ENCODE results near the gene LRP6. TPM values are rescaled to one million over a fixed set of nuclear protein-coding genes. Genes with fewer than 3 reads are reported as not detected.

The LRP6 gene
- total and polyA plus RNA-seq, 2 experiments from 2014 or later, result 29.1 to 73.8 TPM

GRCh38 chr12:12167847-12168246 is 99.0 kb downstream of the LRP6 start (continued):
- TF ChIP-seq, protein P1, sequence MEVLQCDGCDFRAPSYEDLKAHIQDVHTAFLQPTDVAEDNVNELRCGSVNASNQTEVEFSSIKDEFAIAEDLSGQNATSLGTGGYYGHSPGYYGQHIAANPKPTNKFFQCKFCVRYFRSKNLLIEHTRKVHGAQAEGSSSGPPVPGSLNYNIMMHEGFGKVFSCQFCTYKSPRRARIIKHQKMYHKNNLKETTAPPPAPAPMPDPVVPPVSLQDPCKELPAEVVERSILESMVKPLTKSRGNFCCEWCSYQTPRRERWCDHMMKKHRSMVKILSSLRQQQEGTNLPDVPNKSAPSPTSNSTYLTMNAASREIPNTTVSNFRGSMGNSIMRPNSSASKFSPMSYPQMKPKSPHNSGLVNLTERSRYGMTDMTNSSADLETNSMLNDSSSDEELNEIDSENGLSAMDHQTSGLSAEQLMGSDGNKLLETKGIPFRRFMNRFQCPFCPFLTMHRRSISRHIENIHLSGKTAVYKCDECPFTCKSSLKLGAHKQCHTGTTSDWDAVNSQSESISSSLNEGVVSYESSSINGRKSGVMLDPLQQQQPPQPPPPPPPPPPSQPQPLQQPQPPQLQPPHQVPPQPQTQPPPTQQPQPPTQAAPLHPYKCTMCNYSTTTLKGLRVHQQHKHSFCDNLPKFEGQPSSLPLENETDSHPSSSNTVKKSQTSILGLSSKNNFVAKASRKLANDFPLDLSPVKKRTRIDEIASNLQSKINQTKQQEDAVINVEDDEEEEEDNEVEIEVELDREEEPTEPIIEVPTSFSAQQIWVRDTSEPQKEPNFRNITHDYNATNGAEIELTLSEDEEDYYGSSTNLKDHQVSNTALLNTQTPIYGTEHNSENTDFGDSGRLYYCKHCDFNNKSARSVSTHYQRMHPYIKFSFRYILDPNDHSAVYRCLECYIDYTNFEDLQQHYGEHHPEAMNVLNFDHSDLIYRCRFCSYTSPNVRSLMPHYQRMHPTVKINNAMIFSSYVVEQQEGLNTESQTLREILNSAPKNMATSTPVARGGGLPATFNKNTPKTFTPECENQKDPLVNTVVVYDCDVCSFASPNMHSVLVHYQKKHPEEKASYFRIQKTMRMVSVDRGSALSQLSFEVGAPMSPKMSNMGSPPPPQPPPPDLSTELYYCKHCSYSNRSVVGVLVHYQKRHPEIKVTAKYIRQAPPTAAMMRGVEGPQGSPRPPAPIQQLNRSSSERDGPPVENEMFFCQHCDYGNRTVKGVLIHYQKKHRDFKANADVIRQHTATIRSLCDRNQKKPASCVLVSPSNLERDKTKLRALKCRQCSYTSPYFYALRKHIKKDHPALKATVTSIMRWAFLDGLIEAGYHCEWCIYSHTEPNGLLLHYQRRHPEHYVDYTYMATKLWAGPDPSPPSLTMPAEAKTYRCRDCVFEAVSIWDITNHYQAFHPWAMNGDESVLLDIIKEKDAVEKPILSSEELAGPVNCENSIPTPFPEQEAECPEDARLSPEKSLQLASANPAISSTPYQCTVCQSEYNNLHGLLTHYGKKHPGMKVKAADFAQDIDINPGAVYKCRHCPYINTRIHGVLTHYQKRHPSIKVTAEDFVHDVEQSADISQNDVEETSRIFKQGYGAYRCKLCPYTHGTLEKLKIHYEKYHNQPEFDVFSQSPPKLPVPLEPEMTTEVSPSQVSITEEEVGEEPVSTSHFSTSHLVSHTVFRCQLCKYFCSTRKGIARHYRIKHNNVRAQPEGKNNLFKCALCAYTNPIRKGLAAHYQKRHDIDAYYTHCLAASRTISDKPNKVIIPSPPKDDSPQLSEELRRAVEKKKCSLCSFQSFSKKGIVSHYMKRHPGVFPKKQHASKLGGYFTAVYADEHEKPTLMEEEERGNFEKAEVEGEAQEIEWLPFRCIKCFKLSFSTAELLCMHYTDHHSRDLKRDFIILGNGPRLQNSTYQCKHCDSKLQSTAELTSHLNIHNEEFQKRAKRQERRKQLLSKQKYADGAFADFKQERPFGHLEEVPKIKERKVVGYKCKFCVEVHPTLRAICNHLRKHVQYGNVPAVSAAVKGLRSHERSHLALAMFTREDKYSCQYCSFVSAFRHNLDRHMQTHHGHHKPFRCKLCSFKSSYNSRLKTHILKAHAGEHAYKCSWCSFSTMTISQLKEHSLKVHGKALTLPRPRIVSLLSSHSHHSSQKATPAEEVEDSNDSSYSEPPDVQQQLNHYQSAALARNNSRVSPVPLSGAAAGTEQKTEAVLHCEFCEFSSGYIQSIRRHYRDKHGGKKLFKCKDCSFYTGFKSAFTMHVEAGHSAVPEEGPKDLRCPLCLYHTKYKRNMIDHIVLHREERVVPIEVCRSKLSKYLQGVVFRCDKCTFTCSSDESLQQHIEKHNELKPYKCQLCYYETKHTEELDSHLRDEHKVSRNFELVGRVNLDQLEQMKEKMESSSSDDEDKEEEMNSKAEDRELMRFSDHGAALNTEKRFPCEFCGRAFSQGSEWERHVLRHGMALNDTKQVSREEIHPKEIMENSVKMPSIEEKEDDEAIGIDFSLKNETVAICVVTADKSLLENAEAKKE (CRISPR knock-in tag; IDR thresholded peaks at IDR 0.05), result no peak
- TF ChIP-seq POLR2AphosphoS5 (IDR thresholded peaks at IDR 0.05; ENCODE audit: low read depth) (no peak), ZNF331 (CRISPR knock-in tag; IDR thresholded peaks at IDR 0.05; ENCODE audit: low read depth) (no peak), ZNF114 (CRISPR knock-in tag; IDR thresholded peaks at IDR 0.05) (no peak), CTCF (conservative IDR thresholded peaks at IDR 0.05; ENCODE audit: low read depth in 2 of 2) (no peak), JUNB (IDR thresholded peaks at IDR 0.05; ENCODE audit: unreplicated experiment) (no peak)

- peaks cover 65% of the 10 kb centered on the region for H3K79me2 ChIP-seq (replicated peaks; ENCODE audit: insufficient read depth)
- Mint-ChIP-seq H3K4me3 (no peak overlapping the region), H3K9me3 (no peaks in the 10 kb centered on the region), H3K4me1 (peaks cover 15% of the 10 kb centered on the region; the same call in 2 of the 3 replicates), H3K36me3 (ENCODE audit: low read depth) (peaks cover 20% of the 10 kb centered on the region), H3K27ac (no peak overlapping the region), H3K27me3 (ENCODE audit: insufficient read depth, low read depth, poor library complexity) (peaks cover 6% of the 10 kb centered on the region)
- 0 out of 2 replicates have a peak, but pooled peaks cover 7% of the 10 kb centered on the region for H4K20me1 ChIP-seq (replicated peaks; ENCODE audit: insufficient read depth)
- no peak for DNase-seq (ENCODE audit: low spot score)
- ATAC-seq, result no peak
- no peak overlapping the region for H3K4me3 ChIP-seq
- no peaks in the 10 kb centered on the region for H3K9me2 ChIP-seq (ENCODE audit: insufficient read depth)
- no peak overlapping the region for H3K4me2 ChIP-seq
- no peaks in the 10 kb centered on the region for H3F3A ChIP-seq (replicated peaks; ENCODE audit: low read depth)
- H3K27ac ChIP-seq (ENCODE audit: low read depth), result peak overlapping the region; percentile 51; the same call in 1 of the 2 replicates
- H2AFZ ChIP-seq, result no peak overlapping the region
- H3K4me1 ChIP-seq (ENCODE audit: insufficient read depth), result peaks cover 3% of the 10 kb centered on the region; the same call in 1 of the 2 replicates
- H3K36me3 ChIP-seq (ENCODE audit: insufficient read depth), result peaks cover 21% of the 10 kb centered on the region; the same call in 1 of the 2 replicates
- H3K27me3 ChIP-seq (ENCODE audit: insufficient read depth), result no peaks in the 10 kb centered on the region
- TF ChIP-seq EZH2phosphoT487 (IDR thresholded peaks at IDR 0.05; ENCODE audit: unreplicated experiment) (no peak), JUNB (IDR thresholded peaks at IDR 0.05; ENCODE audit: unreplicated experiment) (no peak), CREB1 (CRISPR knock-in tag; IDR thresholded peaks at IDR 0.05; ENCODE audit: low read depth) (no peak), CTCF (conservative IDR thresholded peaks at IDR 0.05; ENCODE audit: low read depth in 2 of 2) (no peak), NANOG (IDR thresholded peaks at IDR 0.05; ENCODE audit: borderline replicate concordance) (no peak), POLR2AphosphoS5 (IDR thresholded peaks at IDR 0.05; ENCODE audit: low read depth) (no peak), STAT1 (IDR thresholded peaks at IDR 0.05; ENCODE audit: unreplicated experiment) (no peak), ZNF114 (CRISPR knock-in tag; IDR thresholded peaks at IDR 0.05) (no peak), ZNF331 (CRISPR knock-in tag; IDR thresholded peaks at IDR 0.05; ENCODE audit: low read depth) (no peak)
- TF ChIP-seq, protein P2, sequence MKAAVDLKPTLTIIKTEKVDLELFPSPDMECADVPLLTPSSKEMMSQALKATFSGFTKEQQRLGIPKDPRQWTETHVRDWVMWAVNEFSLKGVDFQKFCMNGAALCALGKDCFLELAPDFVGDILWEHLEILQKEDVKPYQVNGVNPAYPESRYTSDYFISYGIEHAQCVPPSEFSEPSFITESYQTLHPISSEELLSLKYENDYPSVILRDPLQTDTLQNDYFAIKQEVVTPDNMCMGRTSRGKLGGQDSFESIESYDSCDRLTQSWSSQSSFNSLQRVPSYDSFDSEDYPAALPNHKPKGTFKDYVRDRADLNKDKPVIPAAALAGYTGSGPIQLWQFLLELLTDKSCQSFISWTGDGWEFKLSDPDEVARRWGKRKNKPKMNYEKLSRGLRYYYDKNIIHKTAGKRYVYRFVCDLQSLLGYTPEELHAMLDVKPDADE (IDR thresholded peaks at IDR 0.05), result no peak
Observed at GRCh38 chr12:12166751-12167150, 100.1 kb downstream of the LRP6 start.
